ENCODE data around the gene ATP6V1C2. TPM values are rescaled to one million over a fixed set of nuclear protein-coding genes. Genes with fewer than 3 reads are reported as not detected.
"Not testable (repeated sequence)": the region's sequence is repeated elsewhere in the genome, so short reads cannot be mapped to it uniquely, and the experiment has no call there.

The ATP6V1C2 gene
- total and polyA plus RNA-seq, 2 experiments from 2014 or later = 0.57 to 2.0 TPM

DNA sequence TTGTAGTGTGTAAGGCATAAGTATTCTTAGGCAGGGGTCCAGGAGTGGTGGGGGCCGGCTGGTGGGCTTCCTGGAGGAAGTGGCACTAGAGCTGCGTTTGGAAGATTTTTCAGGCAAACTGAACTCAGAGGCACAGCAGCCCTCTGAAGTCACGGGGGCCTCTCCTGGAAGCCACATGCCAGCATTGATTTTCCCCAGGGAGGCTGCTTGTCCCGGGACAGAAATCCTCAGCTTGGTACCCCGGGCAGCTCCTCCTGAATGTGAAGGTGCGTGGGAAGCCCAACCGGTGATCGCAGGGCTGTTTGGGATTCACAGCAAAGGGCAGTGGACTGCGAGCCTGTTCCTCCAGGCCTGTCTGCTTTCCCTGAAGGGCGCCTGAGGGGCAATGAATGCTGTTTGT lies 92.7 kb downstream of the ATP6V1C2 start:
- H3K27ac ChIP-seq = peak overlapping the region; percentile 7
- TF ChIP-seq, protein P1, sequence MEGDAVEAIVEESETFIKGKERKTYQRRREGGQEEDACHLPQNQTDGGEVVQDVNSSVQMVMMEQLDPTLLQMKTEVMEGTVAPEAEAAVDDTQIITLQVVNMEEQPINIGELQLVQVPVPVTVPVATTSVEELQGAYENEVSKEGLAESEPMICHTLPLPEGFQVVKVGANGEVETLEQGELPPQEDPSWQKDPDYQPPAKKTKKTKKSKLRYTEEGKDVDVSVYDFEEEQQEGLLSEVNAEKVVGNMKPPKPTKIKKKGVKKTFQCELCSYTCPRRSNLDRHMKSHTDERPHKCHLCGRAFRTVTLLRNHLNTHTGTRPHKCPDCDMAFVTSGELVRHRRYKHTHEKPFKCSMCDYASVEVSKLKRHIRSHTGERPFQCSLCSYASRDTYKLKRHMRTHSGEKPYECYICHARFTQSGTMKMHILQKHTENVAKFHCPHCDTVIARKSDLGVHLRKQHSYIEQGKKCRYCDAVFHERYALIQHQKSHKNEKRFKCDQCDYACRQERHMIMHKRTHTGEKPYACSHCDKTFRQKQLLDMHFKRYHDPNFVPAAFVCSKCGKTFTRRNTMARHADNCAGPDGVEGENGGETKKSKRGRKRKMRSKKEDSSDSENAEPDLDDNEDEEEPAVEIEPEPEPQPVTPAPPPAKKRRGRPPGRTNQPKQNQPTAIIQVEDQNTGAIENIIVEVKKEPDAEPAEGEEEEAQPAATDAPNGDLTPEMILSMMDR (IDR thresholded peaks at IDR 0.05; ENCODE audit: poor library complexity) = no peak
- TF ChIP-seq EZH2 (IDR thresholded peaks at IDR 0.05; ENCODE audit: borderline replicate concordance) (no peak), EZH2phosphoT487 (IDR thresholded peaks at IDR 0.05; ENCODE audit: low read depth, severe bottlenecking, unreplicated experiment) (no peak)
- peaks cover 28% of the 10 kb centered on the region for H4K20me1 ChIP-seq (ENCODE audit: insufficient read depth, poor library complexity, severe bottlenecking)
- H3K4me2 ChIP-seq = no peak overlapping the region
- no peaks in the 10 kb centered on the region for H3K36me3 ChIP-seq (replicated peaks; ENCODE audit: insufficient read depth, low read depth)
- H2AFZ ChIP-seq = peak overlapping the region; percentile 62
- no peaks in the 10 kb centered on the region for H3K9me2 ChIP-seq (replicated peaks; ENCODE audit: insufficient read depth)
- peaks cover 13% of the 10 kb centered on the region for H3K4me1 ChIP-seq (ENCODE audit: insufficient read depth)
- H3K9me3 ChIP-seq (ENCODE audit: low read depth) = no peaks in the 10 kb centered on the region
- WGBS (ENCODE audit: low lambda C conversion rate, missing lambda C conversion rate) = 61% methylated on average over 10 of the region's 10 CpGs
- no peaks in the 10 kb centered on the region for H3K27me3 ChIP-seq
- peaks cover 32% of the 10 kb centered on the region for H3K79me2 ChIP-seq
- no peak overlapping the region for H3K4me3 ChIP-seq
- no peak for DNase-seq (ENCODE audit: low spot score)

DNA sequence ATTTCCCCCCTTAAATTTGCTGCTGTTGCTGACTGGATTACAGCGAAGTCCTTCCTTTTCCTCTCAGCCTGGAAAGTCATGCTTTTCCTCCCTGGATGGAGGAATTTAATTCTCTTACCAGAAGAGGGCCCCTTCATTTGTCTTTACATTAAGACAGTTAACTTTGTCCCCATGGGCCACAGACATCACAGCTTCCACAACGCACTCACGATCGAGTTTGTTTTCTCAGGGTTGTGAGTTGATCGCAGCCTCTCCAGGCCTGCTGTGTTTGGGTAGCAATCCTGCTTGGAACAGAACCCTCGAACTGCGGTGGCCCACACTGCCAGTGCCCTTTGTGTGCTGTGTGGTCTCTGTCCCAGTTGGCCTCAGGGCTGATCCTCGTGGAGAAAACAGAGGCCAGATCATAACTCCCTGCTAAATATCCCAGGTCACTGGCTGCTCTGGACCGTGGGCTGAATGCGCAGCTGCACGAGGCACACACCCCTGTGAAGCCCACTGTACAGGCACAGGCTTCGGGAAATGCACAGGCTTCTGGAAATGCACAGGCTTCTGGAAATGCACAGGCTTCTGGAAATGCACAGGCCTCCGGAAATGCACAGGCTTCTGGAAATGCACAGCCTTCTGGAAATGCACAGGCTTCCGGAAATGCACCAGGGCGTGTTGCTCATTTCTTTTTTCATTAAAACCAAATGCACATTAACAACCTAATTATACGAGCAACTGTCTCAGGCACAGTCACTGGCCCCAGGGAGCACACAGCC lies 93.3 kb downstream of the ATP6V1C2 start:
- no peaks in the 10 kb centered on the region for H3K36me3 ChIP-seq (replicated peaks; ENCODE audit: insufficient read depth, low read depth)
- 63% methylated on average over 16 of the region's 16 CpGs for WGBS (ENCODE audit: low lambda C conversion rate, missing lambda C conversion rate)
- H3K27ac ChIP-seq = peak overlapping the region; percentile 7
- peaks cover 26% of the 10 kb centered on the region for H3K79me2 ChIP-seq
- H3K9me2 ChIP-seq (replicated peaks; ENCODE audit: insufficient read depth) = no peaks in the 10 kb centered on the region
- no peak for DNase-seq (ENCODE audit: low spot score)
- H4K20me1 ChIP-seq (ENCODE audit: insufficient read depth, poor library complexity, severe bottlenecking) = peaks cover 22% of the 10 kb centered on the region
- H3K27me3 ChIP-seq = no peaks in the 10 kb centered on the region
- H3K4me3 ChIP-seq = no peak overlapping the region
- H3K4me2 ChIP-seq = no peak overlapping the region
- peaks cover 12% of the 10 kb centered on the region for H3K4me1 ChIP-seq (ENCODE audit: insufficient read depth)
- no peaks in the 10 kb centered on the region for H3K9me3 ChIP-seq (ENCODE audit: low read depth)
- no peak for TF ChIP-seq EZH2 (IDR thresholded peaks at IDR 0.05; ENCODE audit: borderline replicate concordance)
- TF ChIP-seq, protein P1 (IDR thresholded peaks at IDR 0.05; ENCODE audit: poor library complexity) = peak; percentile 25
- H2AFZ ChIP-seq = peak overlapping the region; percentile 62

DNA sequence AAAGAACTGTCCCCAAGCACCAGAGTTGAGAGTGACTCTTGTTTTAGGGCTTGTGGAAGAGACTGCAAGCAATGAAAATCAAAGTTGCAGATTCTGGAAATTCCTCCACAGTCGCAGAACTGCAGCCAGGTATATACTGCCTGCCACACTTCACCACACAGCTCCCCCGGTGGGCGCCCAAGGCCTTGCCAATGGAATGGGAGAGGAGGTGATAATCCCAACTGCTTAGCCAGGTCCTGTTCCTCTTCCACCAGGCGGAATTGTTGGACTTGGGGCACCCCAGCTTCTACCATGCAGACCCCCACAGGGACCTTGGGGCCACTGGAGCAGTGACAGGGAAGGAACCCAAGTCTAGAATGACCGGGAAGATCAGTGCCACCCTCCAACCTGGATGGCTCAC lies 96.0 kb downstream of the ATP6V1C2 start:
- WGBS (ENCODE audit: low lambda C conversion rate, missing lambda C conversion rate) = 36% methylated on average over 5 of the region's 5 CpGs
- no peak overlapping the region for H3K4me2 ChIP-seq
- no peaks in the 10 kb centered on the region for H4K20me1 ChIP-seq (ENCODE audit: insufficient read depth, poor library complexity, severe bottlenecking)
- no peak overlapping the region for H2AFZ ChIP-seq
- no peaks in the 10 kb centered on the region for H3K36me3 ChIP-seq (replicated peaks; ENCODE audit: insufficient read depth, low read depth)
- DNase-seq (ENCODE audit: low spot score) = peak; percentile 44
- H3K4me3 ChIP-seq = no peak overlapping the region
- no peaks in the 10 kb centered on the region for H3K9me2 ChIP-seq (replicated peaks; ENCODE audit: insufficient read depth)
- H3K4me1 ChIP-seq (ENCODE audit: insufficient read depth) = no peaks in the 10 kb centered on the region
- H3K27ac ChIP-seq = no peak overlapping the region
- H3K79me2 ChIP-seq = no peaks in the 10 kb centered on the region
- H3K9me3 ChIP-seq (ENCODE audit: low read depth) = no peaks in the 10 kb centered on the region
- no peak for TF ChIP-seq EZH2phosphoT487 (IDR thresholded peaks at IDR 0.05; ENCODE audit: low read depth, severe bottlenecking, unreplicated experiment)
- TF ChIP-seq, protein P1 (IDR thresholded peaks at IDR 0.05; ENCODE audit: poor library complexity) = peak; percentile 12
- H3K27me3 ChIP-seq = no peaks in the 10 kb centered on the region

DNA sequence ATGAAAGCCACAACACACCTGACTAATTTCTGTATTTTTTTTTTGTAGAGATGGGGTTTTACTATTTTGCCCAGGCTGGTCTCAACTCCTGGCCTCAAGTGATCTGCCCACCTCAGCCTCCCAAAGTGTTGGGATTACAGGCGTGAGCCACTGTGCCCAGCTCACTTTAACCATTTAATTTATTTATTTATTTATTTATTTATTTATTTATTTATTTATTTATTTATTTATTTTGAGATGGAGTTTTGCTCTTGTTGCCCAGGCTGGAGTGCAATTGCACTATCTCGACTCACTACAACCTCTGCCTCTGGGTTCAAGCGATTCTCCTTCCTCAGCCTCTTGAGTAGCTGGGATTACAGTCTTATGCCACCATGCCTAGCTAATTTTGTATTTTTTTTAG lies 96.9 kb downstream of the ATP6V1C2 start:
- H3K36me3 ChIP-seq (replicated peaks; ENCODE audit: insufficient read depth, low read depth); H3K9me2 ChIP-seq (replicated peaks; ENCODE audit: insufficient read depth); H3K9me3 ChIP-seq (ENCODE audit: low read depth); H3K4me3 ChIP-seq; H2AFZ ChIP-seq; H3K27ac ChIP-seq; H4K20me1 ChIP-seq (ENCODE audit: insufficient read depth, poor library complexity, severe bottlenecking); H3K79me2 ChIP-seq; H3K4me1 ChIP-seq (ENCODE audit: insufficient read depth); H3K27me3 ChIP-seq; H3K4me2 ChIP-seq; DNase-seq (ENCODE audit: low spot score): not testable (repeated sequence)
- 93% methylated on average over 3 of the region's 3 CpGs for WGBS (ENCODE audit: low lambda C conversion rate, missing lambda C conversion rate)

All from hepatocyte (in vitro differentiated cells).